DMS79 (cell line): ENCODE measurements around the gene PRR5L.
"Not testable (repeated sequence)": the region's sequence is repeated elsewhere in the genome, so short reads cannot be mapped to it uniquely, and the experiment has no call there.

Source experiments
- DNase-seq: peaks from one replicate; lab custom pipeline; 2025; lab: John Stamatoyannopoulos, UW

Gene PRR5L

GRCh38 chr11:36462321-36462720, 166.2 kb downstream of the PRR5L start:
- DNase-seq: no peak

GRCh38 chr11:36463781-36464180, 167.7 kb downstream of the PRR5L start:
- DNase-seq: no peak

GRCh38 chr11:36464720-36465119, 168.6 kb downstream of the PRR5L start:
- DNase-seq: no peak

GRCh38 chr11:36465449-36466163, 169.5 kb downstream of the PRR5L start:
- DNase-seq: no peak

GRCh38 chr11:36467012-36467411, 170.9 kb downstream of the PRR5L start:
- no peak for DNase-seq

GRCh38 chr11:36467916-36468315, 171.8 kb downstream of the PRR5L start:
- no peak for DNase-seq

- no peak for DNase-seq
Observed at GRCh38 chr11:36469063-36469462, 173.0 kb downstream of the PRR5L start.

- DNase-seq: peak; percentile 23
Observed at GRCh38 chr11:36469881-36470802, 174.1 kb downstream of the PRR5L start.

GRCh38 chr11:36471577-36471976, 175.5 kb downstream of the PRR5L start:
- no peak for DNase-seq

GRCh38 chr11:36475192-36475591, 179.1 kb downstream of the PRR5L start:
- no peak for DNase-seq

GRCh38 chr11:36478700-36479329, 182.7 kb downstream of the PRR5L start:
- no peak for DNase-seq

- no peak for DNase-seq
Observed at GRCh38 chr11:36480833-36481232, 184.7 kb downstream of the PRR5L start.

- DNase-seq: not testable (repeated sequence)
Observed at GRCh38 chr11:36483042-36483441, 187.0 kb downstream of the PRR5L start.

GRCh38 chr11:36485298-36486002, 189.4 kb downstream of the PRR5L start:
- no peak for DNase-seq

- no peak for DNase-seq
Observed at GRCh38 chr11:36487619-36488018, 191.5 kb downstream of the PRR5L start.

GRCh38 chr11:36488096-36488495, 192.0 kb downstream of the PRR5L start:
- no peak for DNase-seq

- DNase-seq: no peak
Observed at GRCh38 chr11:36490026-36490806, 194.1 kb downstream of the PRR5L start.

GRCh38 chr11:36492724-36493304, 196.7 kb downstream of the PRR5L start:
- no peak for DNase-seq

GRCh38 chr11:36493332-36493731, 197.2 kb downstream of the PRR5L start:
- DNase-seq: no peak

GRCh38 chr11:36498721-36499120, 202.6 kb downstream of the PRR5L start:
- DNase-seq: no peak

- no peak for DNase-seq
Observed at GRCh38 chr11:36499315-36499714, 203.2 kb downstream of the PRR5L start.
